H1 (cell line): ENCODE data around the gene UPP1. TPM values are rescaled to one million over a fixed set of nuclear protein-coding genes. Genes with fewer than 3 reads are reported as not detected.

Experiments
- CTCF ChIA-PET: fragments of 300-600 bp; sonication (Branson Sonifier 250); formaldehyde crosslinking; loops from one replicate; lab custom pipeline; 2021; ENCODE audit not compliant: partially characterized antibody; lab: Charles Lee
- POLR2A ChIA-PET: fragments of 300-600 bp; sonication (Branson Sonifier 250); formaldehyde crosslinking; loops from one replicate; lab custom pipeline; 2021; ENCODE audit warnings: inconsistent platforms; ENCODE audit not compliant: partially characterized antibody; lab: Charles Lee
- DNase-seq, 2 experiments: peaks; one replicate each; pipeline versions ENCODE4 v3.0.0 to v3.0.0-alpha.2; 2010 to 2022; ENCODE audit warnings: low spot score in 2 of 2, low read depth in 1 of 2, mixed read lengths in 1 of 2
- FAIRE-seq: peaks from 2 replicates; lab custom pipeline; 2011; peaks lifted over from hg19 to GRCh38; lab: Jason Lieb, UNC
- H2AFZ ChIP-seq: 2 replicates; pipeline ENCODE4 v1.8.1; 2012; ENCODE audit warnings: low read length, inconsistent platforms
- H2AK5ac ChIP-seq: 2 replicates; pipeline ENCODE4 v1.6.1; 2013; ENCODE audit warnings: low read depth, low read length
- H2BK120ac ChIP-seq: replicated peaks from 2 replicates; pipeline ENCODE3; 2013; ENCODE audit warnings: low read depth, low read length, inconsistent platforms
- H2BK12ac ChIP-seq: 2 replicates; pipeline ENCODE4 v1.6.1; 2013; ENCODE audit warnings: low read depth, low read length
- H2BK15ac ChIP-seq: 2 replicates; pipeline ENCODE4 v1.6.1; 2013; ENCODE audit warnings: low read length
- H2BK20ac ChIP-seq: 2 replicates; pipeline ENCODE4 v1.6.1; 2013; ENCODE audit warnings: low read length
- H2BK5ac ChIP-seq: 2 replicates; pipeline ENCODE4 v1.6.1; 2013; ENCODE audit warnings: low read depth, low read length
- H3K14ac ChIP-seq: 2 replicates; pipeline ENCODE4 v1.6.1; 2013; ENCODE audit warnings: inconsistent platforms; ENCODE audit not compliant: insufficient read length
- H3K18ac ChIP-seq: 2 replicates; pipeline ENCODE4 v1.6.1; 2013; ENCODE audit warnings: low read length; ENCODE audit errors: extremely low read depth
- H3K23ac ChIP-seq: 2 replicates; pipeline ENCODE4 v1.6.1; 2013; ENCODE audit warnings: inconsistent platforms; ENCODE audit not compliant: insufficient read length
- H3K23me2 ChIP-seq: 2 replicates; pipeline ENCODE4 v1.6.1; 2013; ENCODE audit warnings: low read depth, low read length
- H3K27ac ChIP-seq: 2 replicates; pipeline ENCODE4 v1.6.1; 2011; ENCODE audit warnings: low read depth, low read length, inconsistent platforms
- H3K27me3 ChIP-seq, 4 experiments: replicated peaks in 1 of 4; 1 replicate in 1 of 4; 2 replicates in 3 of 4; pipeline versions ENCODE4 v1.6.1 to v1.8.1; 2011 to 2013; ENCODE audit warnings: low read length in 3 of 4, mild to moderate bottlenecking in 3 of 4, inconsistent platforms in 2 of 4, mixed read lengths in 2 of 4, moderate library complexity in 1 of 4; ENCODE audit not compliant: control insufficient read depth in 3 of 4, insufficient read depth in 3 of 4; ENCODE audit errors: extremely low read depth in 1 of 4
- H3K36me3 ChIP-seq, 4 experiments: 2 replicates each; pipeline versions ENCODE4 v1.6.1 to v1.8.1; 2011 to 2013; ENCODE audit warnings: mild to moderate bottlenecking in 4 of 4, low read length in 3 of 4, moderate library complexity in 2 of 4, control low read depth in 1 of 4, inconsistent platforms in 1 of 4; ENCODE audit not compliant: insufficient read depth in 4 of 4, control insufficient read depth in 2 of 4
- H3K4ac ChIP-seq: replicated peaks from 2 replicates; pipeline ENCODE3; 2013; ENCODE audit warnings: low read length, low read depth, mixed read lengths, inconsistent platforms; ENCODE audit not compliant: insufficient read length
- H3K4me1 ChIP-seq, 4 experiments: replicated peaks in 1 of 4; 1 replicate in 1 of 4; 2 replicates in 3 of 4; pipeline versions ENCODE4 v1.6.1 to v1.8.1; 2011 to 2013; ENCODE audit warnings: low read length in 3 of 4, inconsistent platforms in 2 of 4, mixed read lengths in 1 of 4; ENCODE audit not compliant: insufficient read depth in 4 of 4, control insufficient read depth in 3 of 4
- H3K4me2 ChIP-seq, 2 experiments: 2 replicates each; pipeline versions ENCODE4 v1.6.1 to v1.8.1; 2011 to 2013; ENCODE audit warnings: low read depth in 2 of 2, low read length in 2 of 2, control low read depth in 1 of 2, inconsistent platforms in 1 of 2, mild to moderate bottlenecking in 1 of 2; ENCODE audit not compliant: insufficient read depth in 1 of 2
- H3K4me3 ChIP-seq, 4 experiments: fragments of 200-600, 300-600 bp in 1 of 4; sonication (generic), shearing (Covaris generic), sonication (Bioruptor Twin) in 1 of 4; 2 replicates each; pipeline versions ENCODE4 v1.5.1 to v1.8.1; 2011 to 2016; ENCODE audit warnings: low read length in 4 of 4, low read depth in 3 of 4, control low read depth in 2 of 4, inconsistent platforms in 2 of 4, mild to moderate bottlenecking in 2 of 4, mixed read lengths in 1 of 4, moderate library complexity in 1 of 4; ENCODE audit not compliant: insufficient read depth in 2 of 4; ENCODE audit errors: extremely low read depth in 1 of 4
- H3K56ac ChIP-seq: replicated peaks from 2 replicates; pipeline ENCODE3; 2013; ENCODE audit warnings: low read depth, mild to moderate bottlenecking, mixed read lengths, low read length, inconsistent platforms; ENCODE audit not compliant: insufficient read length
- H3K79me1 ChIP-seq: 2 replicates; pipeline ENCODE4 v1.6.1; 2013; ENCODE audit warnings: low read depth, low read length, control low read depth
- H3K79me2 ChIP-seq, 2 experiments: 2 replicates each; pipeline versions ENCODE4 v1.6.1 to v1.8.1; 2012 to 2013; ENCODE audit warnings: low read length in 2 of 2, mild to moderate bottlenecking in 2 of 2, inconsistent platforms in 1 of 2; ENCODE audit not compliant: insufficient read depth in 2 of 2, control insufficient read depth in 1 of 2
- H3K9ac ChIP-seq, 4 experiments: replicated peaks in 1 of 4; 1 replicate in 1 of 4; 2 replicates in 3 of 4; pipeline versions ENCODE4 v1.6.1 to v1.8.1; 2011 to 2013; ENCODE audit warnings: low read depth in 3 of 4, low read length in 3 of 4, control low read depth in 2 of 4, mild to moderate bottlenecking in 2 of 4, moderate library complexity in 2 of 4, inconsistent platforms in 1 of 4; ENCODE audit errors: extremely low read depth in 1 of 4
- H3K9me3 ChIP-seq, 2 experiments: 2 replicates each; pipeline versions ENCODE4 v1.6.1 to v1.8.1; 2012 to 2013; ENCODE audit warnings: mild to moderate bottlenecking in 2 of 2, moderate library complexity in 2 of 2, control low read depth in 1 of 2, inconsistent platforms in 1 of 2, low read depth in 1 of 2, low read length in 1 of 2, mixed read lengths in 1 of 2; ENCODE audit not compliant: insufficient read depth in 2 of 2
- H4K20me1 ChIP-seq, 2 experiments: replicated peaks in 1 of 2; 2 replicates each; pipeline versions ENCODE3 to v1.8.1; 2011 to 2013; ENCODE audit warnings: inconsistent platforms in 2 of 2, low read length in 2 of 2, mild to moderate bottlenecking in 1 of 2; ENCODE audit not compliant: insufficient read depth in 2 of 2, control insufficient read depth in 1 of 2
- H4K5ac ChIP-seq: 2 replicates; pipeline ENCODE4 v1.6.1; 2013; ENCODE audit warnings: low read length, low read depth, mixed read lengths, inconsistent platforms; ENCODE audit not compliant: insufficient read length
- H4K8ac ChIP-seq: 2 replicates; pipeline ENCODE4 v1.8.0; 2013; ENCODE audit warnings: mild to moderate bottlenecking, moderate library complexity, low read length, inconsistent platforms; ENCODE audit not compliant: insufficient read depth; ENCODE audit errors: extremely low read depth
- H4K91ac ChIP-seq: replicated peaks from 2 replicates; pipeline ENCODE3; 2013; ENCODE audit warnings: low read length, mixed read lengths, inconsistent platforms; ENCODE audit not compliant: insufficient read length
- BRCA1 ChIP-seq: IDR thresholded peaks from 2 replicates; pipeline ENCODE4 v1.6.1; 2012; ENCODE audit warnings: low read depth, low read length, improper control_type of control experiment
- E2F6 ChIP-seq: IDR thresholded peaks from 2 replicates; pipeline ENCODE4 v1.6.1; 2012; ENCODE audit warnings: inconsistent platforms
- FOSL1 ChIP-seq: IDR thresholded peaks from 2 replicates; pipeline ENCODE4 v1.6.1; 2011; ENCODE audit warnings: mild to moderate bottlenecking, low read depth, low read length, moderate library complexity; ENCODE audit not compliant: insufficient read depth
- GABPA ChIP-seq: IDR thresholded peaks from 2 replicates; pipeline ENCODE4 v1.6.1; 2011; ENCODE audit warnings: mild to moderate bottlenecking, low read length, moderate library complexity, borderline replicate concordance; ENCODE audit not compliant: insufficient read depth
- MAX ChIP-seq: IDR thresholded peaks from 2 replicates; pipeline ENCODE4 v1.6.1; 2012; ENCODE audit warnings: inconsistent platforms
- PHF8 ChIP-seq: fragments of 200-600 bp; sonication (generic); conservative IDR thresholded peaks from 2 replicates; pipeline ENCODE4 v1.7.1; 2012; ENCODE audit warnings: low read depth, mild to moderate bottlenecking, inconsistent platforms, low read length, moderate library complexity
- POLR2AphosphoS5 ChIP-seq: IDR thresholded peaks from 2 replicates; pipeline ENCODE4 v1.6.1; 2011; ENCODE audit warnings: low read depth, low read length
- POU5F1 ChIP-seq: IDR thresholded peaks from 2 replicates; pipeline ENCODE4 v1.6.1; 2011; ENCODE audit warnings: low read depth, mild to moderate bottlenecking, low read length, moderate library complexity
- RBBP5 ChIP-seq: IDR thresholded peaks from 2 replicates; pipeline ENCODE4 v1.7.1; 2012; ENCODE audit warnings: low read depth, mild to moderate bottlenecking, inconsistent platforms, low read length, moderate library complexity, borderline replicate concordance
- RNF2 ChIP-seq: fragments of 200-900, 300-1000 bp; sonication (generic); IDR thresholded peaks from 2 replicates; pipeline ENCODE4 v1.7.1; 2016; ENCODE audit warnings: borderline replicate concordance, low read depth, mild to moderate bottlenecking, antibody characterized with exemption, low read length; ENCODE audit not compliant: poor library complexity, severe bottlenecking; ENCODE audit errors: missing control alignments
- SIX5 ChIP-seq: IDR thresholded peaks from 2 replicates; pipeline ENCODE4 v1.6.1; 2011; ENCODE audit warnings: mild to moderate bottlenecking, low read depth, low read length
- SUZ12 ChIP-seq: fragments of 200-600 bp; sonication (generic); IDR thresholded peaks from 2 replicates; pipeline ENCODE4 v1.6.1; 2012; ENCODE audit warnings: mild to moderate bottlenecking, inconsistent platforms, low read length, moderate library complexity, mixed read lengths
- TEAD4 ChIP-seq: IDR thresholded peaks from 2 replicates; pipeline ENCODE4 v1.6.1; 2012; ENCODE audit warnings: low read depth, low read length, inconsistent platforms, mixed read lengths
- WGBS, 2 experiments: shearing (Covaris generic) in 1 of 2; methylation state at CpG; one replicate each; pipeline versions ENCODE4 v1.1.6 to v1.1.7; 2013 to 2015; ENCODE audit warnings: low lambda C conversion rate in 2 of 2, mixed read lengths in 2 of 2, inconsistent platforms in 1 of 2, low coverage in 1 of 2, missing lambda C conversion rate in 1 of 2; ENCODE audit not compliant: insufficient replicate concordance in 2 of 2, insufficient coverage in 1 of 2, insufficient read length in 1 of 2; ENCODE audit errors: extremely low coverage in 1 of 2, missing lambda C conversion rate in 1 of 2; 5-methylcytosine and 5-hydroxymethylcytosine counted together
- polyA plus RNA-seq, 7 experiments: library from polyadenylated mRNA; depleted of rRNA in 3 of 7; stranded (reverse) in 5 of 7; unstranded in 2 of 7; fragments of >200 nt in 5 of 7; fragments of 200-250 nt in 2 of 7; gene quantifications; 1 replicate in 5 of 7; 2 replicates in 1 of 7; 4 replicates in 1 of 7; pipeline versions ENCODE4 v1.2.1 to v1.2.3, GENCODE V29; 2011 to 2013; ENCODE audit warnings: missing spikeins in 2 of 7, mixed read lengths in 2 of 7
- total RNA-seq: library from RNA; stranded (reverse); fragmentation: NEBNext Ultra II Directional; extraction: Animal tissue kit (Norgen Biotek cat#: 25700); gene quantifications from 2 replicates; pipeline ENCODE4 v1.2.1, GENCODE V29; 2021

Gene UPP1
- total and polyA plus RNA-seq, 2 of the 8 experiments (the other 6 are each of a cell fraction or from before 2014, with no cell fraction given): 40.7 to 46.2 TPM

GRCh38 chr7:48046458-48046857 is 42.6 kb upstream of the UPP1 start:
- Histone ChIP-seq H3K4me2 (no peak overlapping the region), H2BK5ac (no peak overlapping the region), H3K9ac (no peak overlapping the region), H2BK20ac (no peak overlapping the region), H3K27me3 (no peaks in the 10 kb centered on the region), H3K23ac (no peak overlapping the region), H3K14ac (no peak overlapping the region), H2BK12ac (no peak overlapping the region), H2BK120ac (no peak overlapping the region), H4K8ac (no peak overlapping the region; the same call in 1 of the 2 replicates), H3K4me1 (peaks cover 0 to 9% (median 4%) of the 10 kb centered on the region in 4 experiments; a peak in 5 of 7 replicates), H4K5ac (no peak overlapping the region), H3K23me2 (no peaks in the 10 kb centered on the region; the same call in 1 of the 2 replicates), H2AK5ac (no peak overlapping the region), H3K4ac (no peak overlapping the region), H3K27ac (no peak overlapping the region), H2BK15ac (0 out of 2 replicates have a peak overlapping the region, but pooled peaks have one; percentile 3), H3K18ac (no peak overlapping the region), H3K9me3 (no peaks in the 10 kb centered on the region), H4K91ac (no peak overlapping the region), H3K36me3 (no peaks in the 10 kb centered on the region), H3K4me3 (no peak overlapping the region), H4K20me1 (no peaks in the 10 kb centered on the region), H2AFZ (peak overlapping the region; percentile 97), H3K79me1 (no peaks in the 10 kb centered on the region), H3K79me2 (no peaks in the 10 kb centered on the region), H3K56ac (no peak overlapping the region)
- FAIRE-seq (no peak), DNase-seq (no peak)
- ChIA-PET CTCF (interaction anchor here (0.6 to 1.2 kb wide), 2 partner anchors 13 to 55 kb away, joined by 3 read pairs; no protein-coding TSS in a partner anchor), POLR2A (interaction anchor here (0.6 kb wide), 2 partner anchors 8 to 576 kb away, joined by 3 read pairs; no protein-coding TSS in a partner anchor)
- 81% methylated on average over 14 of the region's 14 CpGs; no CpG with 5 or more reads in 1 of the 2 experiments for WGBS, 2 experiments
- no peak for TF ChIP-seq SUZ12
- no peak for TF ChIP-seq RNF2
- TF ChIP-seq RBBP5: no peak
- no peak for TF ChIP-seq SIX5
- TF ChIP-seq TEAD4: no peak
- no peak for TF ChIP-seq FOSL1
- TF ChIP-seq POLR2AphosphoS5: no peak
- no peak for TF ChIP-seq MAX
- no peak for TF ChIP-seq PHF8
- TF ChIP-seq E2F6: no peak
- TF ChIP-seq BRCA1: no peak
- no peak for TF ChIP-seq POU5F1
- TF ChIP-seq GABPA: no peak
